Testis (tissue), 2 donors: ENCODE data around the gene OCIAD1.

ENCODE experiments used
- CTCF ChIP-seq, 3 experiments: fragments of 450-650 bp in 2 of 3; fragments of 200-600 bp in 1 of 3; sonication (generic) in 1 of 3; IDR thresholded peaks; one replicate each; pipeline ENCODE4 v1.5.1; 2016 to 2019; ENCODE audit warnings: antibody characterized with exemption in 3 of 3, mild to moderate bottlenecking in 2 of 3, moderate library complexity in 1 of 3
- POLR2A ChIP-seq: fragments of 450-650 bp; IDR thresholded peaks from one replicate; pipeline ENCODE4 v1.6.1; 2017; ENCODE audit warnings: antibody characterized with exemption, mild to moderate bottlenecking, moderate library complexity

- TF ChIP-seq CTCF (IDR thresholded peaks at IDR 0.05) (no peak), POLR2A (no peak)
Measured at GRCh38 chr4:48854982-48855381, 24.1 kb downstream of the OCIAD1 start.
